Astrocyte of the hippocampus (primary cell): Measurements from ENCODE around the gene OR2T8.
A peak's percentile ranks its signal among the peaks of the same experiment; 100 is the strongest.

Experiments
- DNase-seq: peaks from one replicate; pipeline ENCODE4 v3.0.0; 2011; ENCODE audit warnings: low read depth, low spot score

Gene OR2T8

DNA sequence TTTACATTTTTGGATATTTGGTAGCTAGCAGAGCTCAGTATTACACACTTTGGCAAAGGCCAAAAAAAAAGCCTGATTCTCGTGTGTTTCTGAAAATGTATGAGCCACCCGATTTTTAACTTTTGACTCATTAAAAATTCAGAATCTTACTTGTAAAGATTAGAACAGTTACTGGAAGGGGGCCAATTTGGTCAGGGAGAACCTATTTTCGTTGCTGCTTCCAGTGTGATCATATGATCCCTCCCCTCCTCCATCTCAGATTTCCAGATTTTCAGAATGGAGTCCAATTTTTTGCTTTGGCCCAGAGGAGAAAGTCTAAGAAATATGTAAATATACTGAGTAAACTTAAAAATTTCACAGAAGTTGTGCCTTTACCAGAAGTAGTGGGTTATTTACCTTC lies 41.7 kb downstream of the OR2T8 start:
- DNase-seq: no peak

DNA sequence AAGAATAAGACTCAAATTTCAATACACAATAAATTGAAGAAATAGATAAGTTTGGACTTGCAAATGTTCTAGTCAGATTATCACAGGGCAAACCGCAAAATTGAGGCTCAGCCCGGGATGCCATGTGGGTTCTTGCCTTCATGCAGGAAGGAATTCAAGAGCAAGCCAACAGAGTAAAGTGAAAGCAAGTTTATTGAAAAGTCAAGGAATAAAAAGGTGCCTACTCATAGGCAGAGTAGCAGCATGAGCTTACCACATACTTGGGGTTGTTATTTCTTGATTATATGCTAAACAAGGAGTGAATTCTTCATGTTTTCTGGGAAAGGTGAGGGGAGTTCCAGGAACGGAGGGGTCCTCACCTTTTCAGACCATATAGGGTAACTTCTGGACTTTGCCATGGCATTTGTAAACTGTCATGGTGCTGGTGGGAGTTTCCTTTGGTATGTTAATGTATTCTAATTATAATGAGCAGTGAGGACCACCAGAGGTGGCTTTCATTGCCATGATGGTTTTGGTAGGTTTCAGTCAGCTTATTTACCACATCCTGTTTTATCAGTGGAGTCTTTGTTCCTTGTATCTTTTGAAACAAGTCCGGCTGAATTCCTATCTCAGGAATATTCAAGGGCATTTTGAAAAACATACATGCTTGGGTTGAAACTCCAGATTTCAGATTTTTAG lies 43.0 kb downstream of the OR2T8 start:
- peak; percentile 1 for DNase-seq

DNA sequence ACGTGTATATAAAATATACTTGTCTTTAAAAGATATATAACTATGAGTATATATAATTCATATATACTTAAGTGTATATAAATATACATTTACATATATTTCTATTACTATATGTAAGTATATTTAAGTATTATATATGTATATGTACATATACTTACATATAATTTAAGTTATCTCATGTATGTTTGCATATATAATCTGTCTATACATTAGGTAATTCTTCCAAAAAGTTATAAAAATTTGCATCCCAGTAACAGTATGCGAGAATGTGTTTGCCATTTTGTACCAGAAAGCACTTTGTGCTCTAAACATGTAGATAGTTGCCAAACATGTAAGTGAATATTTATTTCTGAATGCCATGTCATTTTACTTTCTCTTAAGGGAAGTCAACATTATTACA lies 44.9 kb downstream of the OR2T8 start, which contains the start of gene OR2AK2:
Gene OR2AK2 (plus strand): TSS at position 301 of the 400 bp plus-strand sequence. CDS start 144 bp downstream, outside the sequence.
- no peak for DNase-seq

DNA sequence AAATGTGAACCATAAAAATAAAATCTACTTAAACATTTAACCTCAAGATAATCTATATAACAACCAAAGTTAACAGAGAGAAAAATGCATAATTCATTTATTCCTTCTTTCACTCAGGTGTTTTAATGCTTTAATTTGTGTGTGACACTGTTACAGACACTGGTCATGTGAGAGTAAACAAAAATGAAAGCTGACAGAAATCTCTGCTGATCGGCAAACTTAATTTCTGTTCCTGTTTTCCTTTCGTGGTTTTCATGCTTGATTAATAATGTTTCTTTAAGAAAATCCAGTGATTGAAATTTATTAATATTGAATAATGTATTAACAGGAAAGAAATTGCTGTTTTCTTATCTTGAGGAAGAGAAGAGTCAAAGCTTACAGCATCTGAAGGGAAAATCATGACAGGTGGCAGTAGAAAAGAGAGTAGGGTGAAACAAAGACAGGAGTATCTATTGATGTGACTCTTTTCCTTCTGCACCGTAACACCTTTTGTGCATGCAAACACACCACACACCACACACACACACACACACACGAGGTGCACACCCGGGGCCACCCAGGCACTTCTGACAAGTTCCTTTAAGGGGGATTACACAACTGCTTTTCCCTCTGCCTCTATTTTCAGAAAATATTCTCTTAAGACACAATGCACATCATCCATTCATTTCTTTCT lies 46.6 kb downstream of the OR2T8 start:
- DNase-seq: no peak
